Neutrophil (primary cell): Measurements from ENCODE around the gene ACTR3.
A peak's percentile ranks its signal among the peaks of the same experiment; 100 is the strongest.

Source experiments
- H3K27ac ChIP-seq: fragments of 200-600 bp; sonication (generic); 2 replicates; pipeline ENCODE4 v1.5.1; 2016; ENCODE audit warnings: mild to moderate bottlenecking, moderate library complexity
- H3K27me3 ChIP-seq: fragments of 200-600 bp; sonication (generic); 2 replicates; pipeline ENCODE4 v1.6.0; 2016; ENCODE audit warnings: mild to moderate bottlenecking
- H3K36me3 ChIP-seq: fragments of 200-600 bp; sonication (generic); 2 replicates; pipeline ENCODE4 v1.5.1; 2017
- H3K4me1 ChIP-seq, 2 experiments: fragments of 200-600 bp in 1 of 2; sonication (generic) in 1 of 2; 1 replicate in 1 of 2; 2 replicates in 1 of 2; pipeline versions ENCODE4 v1.5.1 to v1.6.1; 2013 to 2016; ENCODE audit warnings: low read depth in 1 of 2, low read length in 1 of 2, mild to moderate bottlenecking in 1 of 2, moderate library complexity in 1 of 2; ENCODE audit not compliant: control insufficient read depth in 1 of 2, insufficient read depth in 1 of 2
- H3K4me3 ChIP-seq, 2 experiments: fragments of 200-600 bp in 1 of 2; sonication (generic) in 1 of 2; 1 replicate in 1 of 2; 2 replicates in 1 of 2; pipeline ENCODE4 v1.5.1; 2013 to 2016; ENCODE audit warnings: low read depth in 1 of 2, low read length in 1 of 2, mild to moderate bottlenecking in 1 of 2, moderate library complexity in 1 of 2
- H3K9me3 ChIP-seq: fragments of 200-600 bp; sonication (generic); 2 replicates; pipeline ENCODE4 v1.5.1; 2016
- TF ChIP-seq, protein P1 (sequence below): fragments of 200-600 bp; sonication (generic); IDR thresholded peaks from 2 replicates; pipeline ENCODE4 v1.5.1; 2016; ENCODE audit warnings: antibody characterized with exemption

The ACTR3 gene

DNA sequence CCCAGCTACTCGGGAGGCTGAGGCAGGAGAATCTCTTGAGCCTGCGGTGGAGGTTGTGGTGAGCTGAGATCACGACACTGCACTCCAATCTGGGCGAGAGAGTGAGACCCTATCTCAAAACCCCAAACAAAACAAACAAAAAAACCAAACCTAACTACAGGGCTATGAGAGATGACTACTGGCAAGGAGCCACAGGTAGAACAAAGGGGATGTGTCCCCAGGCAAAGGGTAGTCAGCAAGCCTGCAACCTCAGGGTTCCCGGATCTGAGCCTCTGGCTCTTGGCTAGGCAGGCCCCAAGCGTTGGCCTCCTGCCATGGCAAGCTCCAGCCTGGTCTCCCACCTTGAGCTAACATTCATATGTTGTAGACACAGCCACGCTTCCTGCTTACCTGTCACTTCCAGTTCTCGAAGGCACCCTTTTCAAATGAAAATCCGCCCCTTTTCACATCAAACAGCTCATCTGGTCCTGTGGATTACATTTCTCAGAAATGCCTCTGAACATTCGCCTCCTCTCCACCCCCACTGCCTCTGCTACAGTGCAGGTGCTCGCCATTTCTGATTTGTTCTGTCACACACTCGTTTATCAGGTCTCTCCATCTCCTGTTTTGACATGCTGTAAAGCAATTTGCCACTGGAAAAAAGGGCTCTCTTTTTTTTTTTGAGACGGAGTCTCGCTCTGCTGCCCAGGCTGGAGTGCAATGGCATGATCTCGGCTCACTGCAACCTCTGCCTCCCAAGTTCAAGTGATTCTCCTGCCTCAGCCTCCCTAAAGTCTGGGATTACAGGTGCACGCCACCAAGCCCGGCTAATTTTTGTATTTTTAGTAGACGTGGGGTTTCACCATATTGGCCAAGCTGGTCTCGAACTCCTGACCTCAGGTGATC is 13.1 kb upstream of the ACTR3 start:
- Histone ChIP-seq H3K36me3 (no peaks in the 10 kb centered on the region), H3K4me1 (no peaks in the 10 kb centered on the region), H3K4me3 (no peak overlapping the region), H3K27ac (no peak overlapping the region), H3K27me3 (no peaks in the 10 kb centered on the region), H3K9me3 (no peaks in the 10 kb centered on the region)
- TF ChIP-seq, protein P1, sequence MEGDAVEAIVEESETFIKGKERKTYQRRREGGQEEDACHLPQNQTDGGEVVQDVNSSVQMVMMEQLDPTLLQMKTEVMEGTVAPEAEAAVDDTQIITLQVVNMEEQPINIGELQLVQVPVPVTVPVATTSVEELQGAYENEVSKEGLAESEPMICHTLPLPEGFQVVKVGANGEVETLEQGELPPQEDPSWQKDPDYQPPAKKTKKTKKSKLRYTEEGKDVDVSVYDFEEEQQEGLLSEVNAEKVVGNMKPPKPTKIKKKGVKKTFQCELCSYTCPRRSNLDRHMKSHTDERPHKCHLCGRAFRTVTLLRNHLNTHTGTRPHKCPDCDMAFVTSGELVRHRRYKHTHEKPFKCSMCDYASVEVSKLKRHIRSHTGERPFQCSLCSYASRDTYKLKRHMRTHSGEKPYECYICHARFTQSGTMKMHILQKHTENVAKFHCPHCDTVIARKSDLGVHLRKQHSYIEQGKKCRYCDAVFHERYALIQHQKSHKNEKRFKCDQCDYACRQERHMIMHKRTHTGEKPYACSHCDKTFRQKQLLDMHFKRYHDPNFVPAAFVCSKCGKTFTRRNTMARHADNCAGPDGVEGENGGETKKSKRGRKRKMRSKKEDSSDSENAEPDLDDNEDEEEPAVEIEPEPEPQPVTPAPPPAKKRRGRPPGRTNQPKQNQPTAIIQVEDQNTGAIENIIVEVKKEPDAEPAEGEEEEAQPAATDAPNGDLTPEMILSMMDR, result no peak

DNA sequence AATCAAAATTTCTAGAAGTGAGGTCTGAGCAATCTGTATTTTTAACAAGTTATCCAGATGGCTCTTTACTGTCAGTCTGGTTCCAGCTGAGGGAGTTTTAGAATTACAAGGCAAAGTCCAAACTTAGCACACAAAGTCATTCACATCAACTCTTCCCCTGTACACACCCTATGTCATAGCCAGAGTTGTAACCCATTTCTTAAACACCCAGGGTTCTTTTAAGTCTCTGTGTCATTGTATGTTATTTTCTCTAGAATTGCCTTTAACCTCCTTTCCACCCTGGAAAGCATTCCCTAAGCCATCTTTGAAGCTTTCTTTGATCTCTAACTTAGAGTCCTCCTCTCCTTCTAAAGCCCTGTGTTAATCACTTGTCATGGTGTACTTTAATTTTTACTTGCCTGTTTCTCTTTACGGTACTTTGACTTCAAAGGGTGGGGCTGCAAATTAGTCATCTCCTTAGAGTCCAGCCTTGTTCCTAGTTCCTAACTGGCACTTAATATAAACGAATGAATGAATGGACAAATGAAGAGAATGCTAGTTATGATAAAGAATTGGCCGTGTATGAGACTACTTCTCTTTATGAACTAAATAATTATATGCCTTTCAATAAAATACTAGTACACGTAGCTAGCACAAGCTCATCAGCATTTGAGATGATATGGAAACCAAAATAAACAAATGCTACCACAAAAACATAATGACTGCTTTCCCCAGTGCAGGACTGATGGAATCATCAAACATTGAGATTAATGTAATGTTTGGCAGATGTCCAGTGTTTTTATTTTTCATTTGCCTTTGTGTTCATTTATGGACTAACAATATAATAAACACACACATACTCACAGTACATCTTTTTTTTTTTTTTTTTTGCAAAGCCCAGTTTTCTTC is 11.9 kb upstream of the ACTR3 start:
- no peaks in the 10 kb centered on the region for H3K27me3 ChIP-seq
- no peaks in the 10 kb centered on the region for H3K9me3 ChIP-seq
- no peak overlapping the region for H3K27ac ChIP-seq
- TF ChIP-seq, protein P1, result no peak
- H3K4me3 ChIP-seq, result no peak overlapping the region
- no peaks in the 10 kb centered on the region for H3K4me1 ChIP-seq
- H3K36me3 ChIP-seq, result peaks cover 2% of the 10 kb centered on the region

DNA sequence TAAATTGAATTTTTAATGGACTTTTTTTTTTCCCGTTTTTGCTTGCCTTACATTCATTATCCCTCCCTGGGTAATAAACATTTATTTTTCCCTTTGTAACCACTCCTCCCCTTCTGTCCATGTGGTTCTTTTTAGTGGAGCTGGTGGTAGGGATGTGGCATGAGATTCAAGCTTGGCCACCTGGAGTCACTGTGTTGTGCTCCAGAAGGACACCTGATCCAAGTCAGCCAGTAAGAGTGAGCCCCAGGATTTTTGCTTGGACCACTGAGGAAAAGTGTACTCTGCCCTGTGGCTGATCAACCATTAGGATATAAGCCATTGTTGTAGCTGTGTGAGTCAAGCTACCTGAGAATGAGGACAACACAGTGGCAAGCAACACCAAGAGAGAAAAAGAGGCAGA is 11.1 kb upstream of the ACTR3 start:
- Histone ChIP-seq H3K27me3 (no peaks in the 10 kb centered on the region), H3K27ac (no peak overlapping the region), H3K4me1 (no peaks in the 10 kb centered on the region), H3K4me3 (no peak overlapping the region), H3K9me3 (no peaks in the 10 kb centered on the region), H3K36me3 (peaks cover 7% of the 10 kb centered on the region)
- TF ChIP-seq, protein P1, result no peak

DNA sequence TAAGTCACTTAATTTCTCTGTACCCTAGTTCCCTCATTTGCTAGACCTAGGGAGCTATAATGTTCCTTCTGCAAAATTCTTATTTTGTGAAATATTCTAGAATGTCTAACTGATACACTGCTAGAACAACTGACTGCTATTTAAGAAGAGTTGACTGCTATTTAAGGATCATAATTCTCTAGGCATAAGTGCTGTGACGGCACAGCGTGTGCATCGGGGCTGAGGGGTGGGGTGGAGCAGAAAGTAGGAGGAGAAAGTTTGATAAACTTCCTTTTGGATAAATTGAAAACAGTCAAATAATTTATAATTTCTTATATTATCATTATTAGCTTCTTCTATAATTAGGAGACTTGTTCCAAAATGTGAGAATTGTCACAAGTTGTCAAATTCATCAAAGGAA is 10.4 kb upstream of the ACTR3 start:
- H3K27me3 ChIP-seq, result no peaks in the 10 kb centered on the region
- H3K9me3 ChIP-seq, result no peaks in the 10 kb centered on the region
- peaks cover 7% of the 10 kb centered on the region for H3K36me3 ChIP-seq
- no peak overlapping the region for H3K4me3 ChIP-seq
- no peak overlapping the region for H3K27ac ChIP-seq
- TF ChIP-seq, protein P1, result no peak
- H3K4me1 ChIP-seq, result no peaks in the 10 kb centered on the region

DNA sequence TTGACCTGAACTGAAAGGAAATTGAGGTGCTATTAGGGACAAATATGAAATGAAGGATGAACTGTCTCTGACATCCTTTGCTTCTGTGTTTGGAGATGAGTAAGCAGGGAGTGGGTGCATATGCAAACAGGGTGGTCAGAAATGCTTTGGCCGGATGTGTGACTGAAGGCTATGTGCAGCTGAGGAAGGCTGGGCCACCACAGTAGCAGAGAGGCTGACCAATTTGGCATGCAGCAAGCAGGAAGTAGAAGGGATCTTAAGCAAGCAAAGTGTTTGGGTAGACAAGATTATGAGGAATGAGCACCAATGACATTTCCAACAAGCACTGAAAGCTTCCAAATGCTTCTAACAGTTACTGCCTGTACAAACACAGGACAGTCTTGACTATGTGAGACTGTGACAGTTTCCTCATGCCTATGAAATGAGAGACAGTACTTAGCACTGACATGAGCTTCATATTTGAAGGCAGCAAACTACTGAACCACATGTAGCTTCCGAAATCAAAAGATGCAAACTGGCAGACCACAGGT is 3.3 kb upstream of the ACTR3 start:
- H3K4me1 ChIP-seq, result peaks cover 32 to 43% of the 10 kb centered on the region in 2 experiments
- no peaks in the 10 kb centered on the region for H3K27me3 ChIP-seq
- peak overlapping the region; percentile 78 for H3K27ac ChIP-seq
- peak overlapping the region; percentile 1 to 23 for H3K4me3 ChIP-seq
- H3K36me3 ChIP-seq, result peaks cover 7% of the 10 kb centered on the region
- H3K9me3 ChIP-seq, result no peaks in the 10 kb centered on the region
- TF ChIP-seq, protein P1, result no peak
